Measurements from ENCODE around the gene IER2. TPM values are rescaled to one million over a fixed set of nuclear protein-coding genes. Genes with fewer than 3 reads are reported as not detected.

IER2 gene
- total RNA-seq, 1 experiment from 2014 or later: 247 TPM

DNA sequence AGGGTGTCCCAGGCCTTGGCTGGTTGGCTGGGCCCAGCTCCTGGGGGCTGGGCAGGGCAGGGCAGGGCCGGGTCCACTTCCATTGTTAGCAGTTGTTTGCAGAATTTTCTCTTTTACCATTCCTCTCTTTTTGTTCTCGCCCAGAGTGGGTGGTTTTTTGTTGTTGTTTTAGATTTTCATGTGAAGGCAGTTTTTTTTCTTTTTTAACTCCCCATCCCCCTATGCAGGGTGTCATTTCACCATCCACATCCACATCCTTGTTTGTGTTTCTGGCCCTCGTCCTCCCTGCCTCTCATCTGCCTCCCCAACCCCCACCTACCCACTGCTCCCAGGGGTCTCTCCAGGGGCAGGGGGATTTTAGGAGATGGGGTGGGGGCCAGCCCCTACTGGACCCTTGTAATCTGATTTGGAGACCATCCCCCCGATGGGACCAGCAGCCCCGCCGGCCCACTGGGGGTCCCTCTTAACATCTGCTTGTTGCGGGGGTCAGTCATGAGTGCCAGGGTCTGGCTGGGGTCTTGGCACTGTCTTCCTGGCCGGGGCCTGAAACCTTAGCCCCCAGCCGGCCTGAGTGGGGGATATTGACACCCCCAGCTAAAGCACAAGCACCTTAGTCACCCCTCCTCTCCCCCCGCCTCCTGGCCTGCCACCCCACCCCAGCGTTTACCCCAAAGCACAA is 10.4 kb upstream of the IER2 start:
- Histone ChIP-seq H3K4me1 (ENCODE audit: control insufficient read depth in 1 of 2, insufficient read depth in 2 of 2, low read length in 2 of 2) (peaks cover 34 to 51% of the 10 kb centered on the region in 2 experiments), H3K27ac (ENCODE audit: low read depth, low read length) (no peak overlapping the region; the same call in 1 of the 2 replicates), H2AFZ (ENCODE audit: low read depth, low read length, poor library complexity, severe bottlenecking) (no peak overlapping the region), H3K79me2 (ENCODE audit: insufficient read depth, low read length) (peaks cover 10% of the 10 kb centered on the region), H3K9me2 (ENCODE audit: insufficient read depth) (no peaks in the 10 kb centered on the region), H3K9me3 (ENCODE audit: control insufficient read depth in 1 of 2, insufficient read depth in 1 of 2, low read depth in 1 of 2, low read length in 2 of 2) (no peaks in the 10 kb centered on the region), H3K27me3 (ENCODE audit: insufficient read depth, low read length) (no peaks in the 10 kb centered on the region), H3K4me3 (replicated peaks in 1 of 2; ENCODE audit: low read depth in 1 of 2, low read length in 2 of 2) (no peak overlapping the region), H3K9ac (ENCODE audit: low read length) (no peak overlapping the region), H4K20me1 (ENCODE audit: insufficient read depth) (no peaks in the 10 kb centered on the region), H3K4me2 (ENCODE audit: low read length) (no peak overlapping the region), H3K36me3 (ENCODE audit: control insufficient read depth in 1 of 2, insufficient read depth in 2 of 2, low read length in 2 of 2) (peaks cover 12 to 39% of the 10 kb centered on the region in 2 experiments; a peak in 3 of 4 replicates)
- CTCF ChIA-PET: no interaction called here
- TF ChIP-seq CEBPB (IDR thresholded peaks at IDR 0.05; ENCODE audit: low read depth) (no peak), SRF (IDR thresholded peaks at IDR 0.05; ENCODE audit: low read depth) (no peak), ZNF274 (IDR thresholded peaks at IDR 0.05; ENCODE audit: low read depth, low read length) (no peak), POLR2A (IDR thresholded peaks at IDR 0.05; ENCODE audit: borderline replicate concordance, extremely low read depth, insufficient read depth, insufficient read length) (no peak), EZH2phosphoT487 (IDR thresholded peaks at IDR 0.05; ENCODE audit: borderline replicate concordance) (no peak), RAD21 (IDR thresholded peaks at IDR 0.05; ENCODE audit: low read depth) (no peak), SP1 (IDR thresholded peaks at IDR 0.05; ENCODE audit: low read depth) (no peak), JUND (IDR thresholded peaks at IDR 0.05) (no peak), SIN3A (IDR thresholded peaks at IDR 0.05; ENCODE audit: low read depth) (no peak), ZFX (IDR thresholded peaks at IDR 0.05) (no peak), CBX3 (IDR thresholded peaks at IDR 0.05; ENCODE audit: low read depth) (no peak), POLR2AphosphoS5 (IDR thresholded peaks at IDR 0.05; ENCODE audit: low read depth, low read length) (no peak), FOSL1 (IDR thresholded peaks at IDR 0.05; ENCODE audit: low read depth) (no peak), TCF7L2 (IDR thresholded peaks at IDR 0.05; ENCODE audit: borderline replicate concordance, extremely low read depth, insufficient read depth, insufficient read length) (no peak)
- TF ChIP-seq, protein P1, sequence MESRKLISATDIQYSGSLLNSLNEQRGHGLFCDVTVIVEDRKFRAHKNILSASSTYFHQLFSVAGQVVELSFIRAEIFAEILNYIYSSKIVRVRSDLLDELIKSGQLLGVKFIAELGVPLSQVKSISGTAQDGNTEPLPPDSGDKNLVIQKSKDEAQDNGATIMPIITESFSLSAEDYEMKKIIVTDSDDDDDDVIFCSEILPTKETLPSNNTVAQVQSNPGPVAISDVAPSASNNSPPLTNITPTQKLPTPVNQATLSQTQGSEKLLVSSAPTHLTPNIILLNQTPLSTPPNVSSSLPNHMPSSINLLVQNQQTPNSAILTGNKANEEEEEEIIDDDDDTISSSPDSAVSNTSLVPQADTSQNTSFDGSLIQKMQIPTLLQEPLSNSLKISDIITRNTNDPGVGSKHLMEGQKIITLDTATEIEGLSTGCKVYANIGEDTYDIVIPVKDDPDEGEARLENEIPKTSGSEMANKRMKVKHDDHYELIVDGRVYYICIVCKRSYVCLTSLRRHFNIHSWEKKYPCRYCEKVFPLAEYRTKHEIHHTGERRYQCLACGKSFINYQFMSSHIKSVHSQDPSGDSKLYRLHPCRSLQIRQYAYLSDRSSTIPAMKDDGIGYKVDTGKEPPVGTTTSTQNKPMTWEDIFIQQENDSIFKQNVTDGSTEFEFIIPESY (IDR thresholded peaks at IDR 0.05; ENCODE audit: extremely low read depth, insufficient replicate concordance, low read length): no peak
- TF ChIP-seq, protein P2, sequence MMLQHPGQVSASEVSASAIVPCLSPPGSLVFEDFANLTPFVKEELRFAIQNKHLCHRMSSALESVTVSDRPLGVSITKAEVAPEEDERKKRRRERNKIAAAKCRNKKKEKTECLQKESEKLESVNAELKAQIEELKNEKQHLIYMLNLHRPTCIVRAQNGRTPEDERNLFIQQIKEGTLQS (IDR thresholded peaks at IDR 0.05): no peak
- TF ChIP-seq, protein P3, sequence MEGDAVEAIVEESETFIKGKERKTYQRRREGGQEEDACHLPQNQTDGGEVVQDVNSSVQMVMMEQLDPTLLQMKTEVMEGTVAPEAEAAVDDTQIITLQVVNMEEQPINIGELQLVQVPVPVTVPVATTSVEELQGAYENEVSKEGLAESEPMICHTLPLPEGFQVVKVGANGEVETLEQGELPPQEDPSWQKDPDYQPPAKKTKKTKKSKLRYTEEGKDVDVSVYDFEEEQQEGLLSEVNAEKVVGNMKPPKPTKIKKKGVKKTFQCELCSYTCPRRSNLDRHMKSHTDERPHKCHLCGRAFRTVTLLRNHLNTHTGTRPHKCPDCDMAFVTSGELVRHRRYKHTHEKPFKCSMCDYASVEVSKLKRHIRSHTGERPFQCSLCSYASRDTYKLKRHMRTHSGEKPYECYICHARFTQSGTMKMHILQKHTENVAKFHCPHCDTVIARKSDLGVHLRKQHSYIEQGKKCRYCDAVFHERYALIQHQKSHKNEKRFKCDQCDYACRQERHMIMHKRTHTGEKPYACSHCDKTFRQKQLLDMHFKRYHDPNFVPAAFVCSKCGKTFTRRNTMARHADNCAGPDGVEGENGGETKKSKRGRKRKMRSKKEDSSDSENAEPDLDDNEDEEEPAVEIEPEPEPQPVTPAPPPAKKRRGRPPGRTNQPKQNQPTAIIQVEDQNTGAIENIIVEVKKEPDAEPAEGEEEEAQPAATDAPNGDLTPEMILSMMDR (IDR thresholded peaks at IDR 0.05 in 2 of 3, conservative IDR thresholded peaks at IDR 0.05 in 1 of 3; ENCODE audit: borderline replicate concordance in 1 of 3, insufficient read depth in 1 of 3, low read depth in 2 of 3, low read length in 2 of 3): no peak
- intact Hi-C loops (cut with micrococcal nuclease): no loop called here
- DNase-seq (ENCODE audit: low read depth, low spot score) (no peak), ATAC-seq (no peak)
- POLR2A ChIA-PET: no interaction called here
- BruUV-seq (replicated peaks): TSS peak; percentile 47
- RAD21 ChIA-PET (ENCODE audit: low non-redundant PET in 1 of 2, low total read pairs in 2 of 2, uncharacterized antibody in 2 of 2, unreplicated experiment in 2 of 2): no interaction called here

Data from HCT116 (cell line).